GM23338 (cell line): ENCODE results near the gene FARP1. TPM values are rescaled to one million over a fixed set of nuclear protein-coding genes. Genes with fewer than 3 reads are reported as not detected.

Experiments used
- ATAC-seq: fragments of 200-7000 bp; cut with Tn5 transposase; 3 replicates; pipeline ENCODE4 v1.9.1; 2020
- DNase-seq: peaks from one replicate; pipeline ENCODE4 v3.0.0-alpha.2; 2015; ENCODE audit warnings: low spot score
- H2AFZ ChIP-seq: fragments of 200-600 bp; sonication (generic); 2 replicates; pipeline ENCODE4 v1.8.0; 2016; ENCODE audit warnings: antibody characterized with exemption, mild to moderate bottlenecking, moderate library complexity
- H3F3A ChIP-seq: fragments of 200-600 bp; sonication (generic); replicated peaks from 2 replicates; pipeline ENCODE4 v1.8.0; 2017; ENCODE audit warnings: antibody characterized with exemption, mixed run types, low read depth
- H3K27ac ChIP-seq: fragments of 200-600 bp; sonication (generic); 2 replicates; pipeline ENCODE4 v1.6.1; 2016; ENCODE audit warnings: low read depth
- H3K27me3 ChIP-seq: fragments of 200-600 bp; sonication (generic); 2 replicates; pipeline ENCODE4 v1.8.0; 2016; ENCODE audit warnings: mild to moderate bottlenecking, mixed run types, moderate library complexity; ENCODE audit not compliant: insufficient read depth
- H3K36me3 ChIP-seq: fragments of 200-600 bp; sonication (generic); 2 replicates; pipeline ENCODE4 v1.8.0; 2016; ENCODE audit warnings: mild to moderate bottlenecking; ENCODE audit not compliant: insufficient read depth
- H3K4me1 ChIP-seq: fragments of 200-600 bp; sonication (generic); 2 replicates; pipeline ENCODE4 v1.8.0; 2016; ENCODE audit warnings: mild to moderate bottlenecking, moderate library complexity; ENCODE audit not compliant: insufficient read depth
- H3K4me2 ChIP-seq: fragments of 200-600 bp; sonication (generic); 2 replicates; pipeline ENCODE4 v1.7.1; 2017; ENCODE audit warnings: mixed run types
- H3K4me3 ChIP-seq: fragments of 200-600 bp; sonication (generic); 2 replicates; pipeline ENCODE4 v1.6.1; 2016; ENCODE audit warnings: mixed run types
- H3K79me2 ChIP-seq: fragments of 200-600 bp; sonication (generic); replicated peaks from 2 replicates; pipeline ENCODE4 v1.8.0; 2017; ENCODE audit warnings: mild to moderate bottlenecking; ENCODE audit not compliant: insufficient read depth
- H3K9me2 ChIP-seq: fragments of 200-600 bp; sonication (generic); 2 replicates; pipeline ENCODE4 v1.8.0; 2017; ENCODE audit not compliant: insufficient read depth
- H4K20me1 ChIP-seq: fragments of 200-600 bp; sonication (generic); replicated peaks from 2 replicates; pipeline ENCODE4 v1.8.0; 2017; ENCODE audit warnings: mild to moderate bottlenecking; ENCODE audit not compliant: insufficient read depth
- H3K27ac Mint-ChIP-seq: 2 replicates; pipeline ENCODE4 v1.8.0; 2020; ENCODE audit warnings: inconsistent platforms, mild to moderate bottlenecking, moderate library complexity, mixed read lengths
- H3K27me3 Mint-ChIP-seq: 3 replicates; pipeline ENCODE4 v1.8.0; 2022; ENCODE audit warnings: low read depth, mild to moderate bottlenecking, moderate library complexity, mixed read lengths, inconsistent platforms; ENCODE audit not compliant: insufficient read depth, poor library complexity
- H3K36me3 Mint-ChIP-seq: 3 replicates; pipeline ENCODE4 v1.8.0; 2021; ENCODE audit warnings: low read depth, mild to moderate bottlenecking, inconsistent platforms, moderate library complexity, mixed read lengths
- H3K4me1 Mint-ChIP-seq: 3 replicates; pipeline ENCODE4 v1.8.0; 2020; ENCODE audit warnings: mild to moderate bottlenecking, inconsistent platforms, mixed read lengths
- H3K4me3 Mint-ChIP-seq: 3 replicates; pipeline ENCODE4 v1.8.0; 2021; ENCODE audit warnings: moderate library complexity, mild to moderate bottlenecking, inconsistent platforms, mixed read lengths
- H3K9me3 Mint-ChIP-seq: 3 replicates; pipeline ENCODE4 v1.8.0; 2020; ENCODE audit warnings: moderate library complexity, mild to moderate bottlenecking, inconsistent platforms, mixed read lengths
- CREB1 ChIP-seq: fragments of 250-450 bp; sonication (Bioruptor Pico); IDR thresholded peaks from 2 replicates; pipeline ENCODE4 v1.5.0; 2020; ENCODE audit warnings: low read depth, mild to moderate bottlenecking, moderate library complexity
- EZH2 ChIP-seq: fragments of 200-600 bp; sonication (generic); IDR thresholded peaks from one replicate; pipeline ENCODE4 v1.8.0; 2017; ENCODE audit warnings: antibody characterized with exemption, mild to moderate bottlenecking, low read depth; ENCODE audit not compliant: unreplicated experiment
- EZH2phosphoT487 ChIP-seq: fragments of 200-600 bp; sonication (generic); IDR thresholded peaks from one replicate; pipeline ENCODE4 v1.8.1; 2018; ENCODE audit warnings: antibody characterized with exemption; ENCODE audit not compliant: unreplicated experiment
- JUNB ChIP-seq: IDR thresholded peaks from one replicate; pipeline ENCODE4 v1.6.1; 2016; ENCODE audit warnings: antibody characterized with exemption; ENCODE audit not compliant: unreplicated experiment
- NANOG ChIP-seq: IDR thresholded peaks from 2 replicates; pipeline ENCODE4 v1.6.1; 2016; ENCODE audit warnings: antibody characterized with exemption, borderline replicate concordance
- POLR2AphosphoS5 ChIP-seq: IDR thresholded peaks from 2 replicates; pipeline ENCODE4 v1.6.1; 2016; ENCODE audit warnings: antibody characterized with exemption, low read depth
- STAT1 ChIP-seq: IDR thresholded peaks from one replicate; pipeline ENCODE4 v1.6.1; 2016; ENCODE audit warnings: antibody characterized with exemption; ENCODE audit not compliant: unreplicated experiment
- ZNF114 ChIP-seq: fragments of 250-450 bp; sonication (Bioruptor Pico); IDR thresholded peaks from 2 replicates; pipeline ENCODE4 v1.5.0; 2020; ENCODE audit warnings: mild to moderate bottlenecking, moderate library complexity
- ZNF331 ChIP-seq: fragments of 250-450 bp; sonication (Bioruptor Pico); IDR thresholded peaks from 2 replicates; pipeline ENCODE4 v1.5.0; 2020; ENCODE audit warnings: low read depth, mild to moderate bottlenecking, moderate library complexity
- polyA plus RNA-seq: library from polyadenylated mRNA; unstranded; fragments of >200 nt; fragmentation: Nextera tagmentation; extraction: Ambion mirVana; gene quantifications from 2 replicates; pipeline ENCODE4 v1.2.1, GENCODE V29; 2016
- total RNA-seq: library from RNA; depleted of rRNA; stranded (reverse); fragments of >200 nt; shearing (Covaris generic); gene quantifications from 2 replicates; pipeline ENCODE4 v1.2.3, GENCODE V29; 2014
- TF ChIP-seq, protein P1 (sequence below): IDR thresholded peaks from one replicate; pipeline ENCODE4 v1.6.1; 2018; ENCODE audit warnings: antibody characterized with exemption; ENCODE audit not compliant: unreplicated experiment
- TF ChIP-seq, protein P2 (sequence below): fragments of 250-450 bp; sonication (Bioruptor Pico); IDR thresholded peaks from 2 replicates; pipeline ENCODE4 v1.5.0; 2020; ENCODE audit warnings: mild to moderate bottlenecking, moderate library complexity

FARP1 gene
- total and polyA plus RNA-seq, 2 experiments from 2014 or later = 53.6 to 82.5 TPM

DNA sequence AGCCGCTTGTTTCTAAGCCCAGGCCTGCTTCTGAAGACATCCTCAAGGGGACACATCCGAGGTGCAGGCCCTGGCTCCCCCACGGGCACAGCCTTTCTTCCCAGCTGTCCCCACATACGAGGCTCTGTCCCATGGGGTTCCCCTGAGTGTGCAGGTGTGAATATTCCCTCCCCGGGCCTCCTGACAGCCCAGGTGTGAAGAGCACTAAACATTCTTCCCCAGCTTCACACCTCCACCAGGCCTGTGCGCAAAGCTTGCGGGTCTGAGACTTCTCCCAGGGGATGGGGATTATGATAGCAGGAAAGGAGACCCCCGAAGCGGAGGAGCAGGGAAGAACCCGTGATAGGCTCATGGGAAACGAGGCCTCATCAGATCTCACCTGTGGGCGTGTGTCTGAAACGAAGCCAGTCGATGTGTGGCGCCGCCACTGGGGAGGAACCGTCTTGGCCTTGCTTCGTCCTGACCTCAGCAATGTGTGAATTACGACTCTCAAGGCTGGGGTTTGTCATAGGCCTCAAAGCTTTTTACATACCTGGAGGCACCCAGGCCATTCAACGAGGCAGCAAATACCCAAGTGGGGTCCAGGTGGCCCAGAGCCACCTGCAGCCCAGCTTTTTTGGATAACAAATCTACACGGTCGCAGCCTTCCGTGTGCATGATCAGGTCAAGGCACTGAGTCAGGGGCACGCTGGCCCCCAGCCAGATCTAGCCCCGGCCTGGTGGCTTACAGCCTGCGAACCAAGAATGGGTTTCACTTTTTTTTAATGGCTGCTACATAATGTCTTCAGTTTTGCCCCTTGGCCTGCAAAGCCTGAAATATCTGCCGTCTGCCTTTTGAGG lies 299.7 kb downstream of the FARP1 start (continued):
- TF ChIP-seq, protein P1, sequence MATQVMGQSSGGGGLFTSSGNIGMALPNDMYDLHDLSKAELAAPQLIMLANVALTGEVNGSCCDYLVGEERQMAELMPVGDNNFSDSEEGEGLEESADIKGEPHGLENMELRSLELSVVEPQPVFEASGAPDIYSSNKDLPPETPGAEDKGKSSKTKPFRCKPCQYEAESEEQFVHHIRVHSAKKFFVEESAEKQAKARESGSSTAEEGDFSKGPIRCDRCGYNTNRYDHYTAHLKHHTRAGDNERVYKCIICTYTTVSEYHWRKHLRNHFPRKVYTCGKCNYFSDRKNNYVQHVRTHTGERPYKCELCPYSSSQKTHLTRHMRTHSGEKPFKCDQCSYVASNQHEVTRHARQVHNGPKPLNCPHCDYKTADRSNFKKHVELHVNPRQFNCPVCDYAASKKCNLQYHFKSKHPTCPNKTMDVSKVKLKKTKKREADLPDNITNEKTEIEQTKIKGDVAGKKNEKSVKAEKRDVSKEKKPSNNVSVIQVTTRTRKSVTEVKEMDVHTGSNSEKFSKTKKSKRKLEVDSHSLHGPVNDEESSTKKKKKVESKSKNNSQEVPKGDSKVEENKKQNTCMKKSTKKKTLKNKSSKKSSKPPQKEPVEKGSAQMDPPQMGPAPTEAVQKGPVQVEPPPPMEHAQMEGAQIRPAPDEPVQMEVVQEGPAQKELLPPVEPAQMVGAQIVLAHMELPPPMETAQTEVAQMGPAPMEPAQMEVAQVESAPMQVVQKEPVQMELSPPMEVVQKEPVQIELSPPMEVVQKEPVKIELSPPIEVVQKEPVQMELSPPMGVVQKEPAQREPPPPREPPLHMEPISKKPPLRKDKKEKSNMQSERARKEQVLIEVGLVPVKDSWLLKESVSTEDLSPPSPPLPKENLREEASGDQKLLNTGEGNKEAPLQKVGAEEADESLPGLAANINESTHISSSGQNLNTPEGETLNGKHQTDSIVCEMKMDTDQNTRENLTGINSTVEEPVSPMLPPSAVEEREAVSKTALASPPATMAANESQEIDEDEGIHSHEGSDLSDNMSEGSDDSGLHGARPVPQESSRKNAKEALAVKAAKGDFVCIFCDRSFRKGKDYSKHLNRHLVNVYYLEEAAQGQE = no peak
- no peak for TF ChIP-seq ZNF331

DNA sequence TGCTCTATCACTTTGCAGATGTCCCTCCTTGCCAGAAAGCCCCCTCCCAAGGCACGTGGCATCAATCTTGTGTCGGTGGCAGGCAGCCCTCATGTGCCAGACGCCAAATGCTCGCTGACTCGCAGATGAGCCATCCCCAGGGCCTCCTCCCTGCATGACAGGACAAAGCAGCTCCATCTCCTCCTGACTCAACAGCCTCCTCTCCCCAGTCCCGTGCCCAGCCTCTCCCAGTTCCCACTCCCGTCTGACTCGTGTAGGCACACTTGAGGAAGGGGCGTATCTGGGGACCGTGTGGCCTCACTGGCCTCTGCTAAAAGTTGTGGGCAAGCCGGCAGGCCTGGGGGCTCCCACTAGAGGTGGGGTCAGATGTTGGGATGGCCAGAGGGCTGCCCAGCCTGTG lies 300.4 kb downstream of the FARP1 start:
- H3K4me2 ChIP-seq = no peak overlapping the region
- H3F3A ChIP-seq = no peaks in the 10 kb centered on the region
- H3K4me3 ChIP-seq = no peak overlapping the region
- H3K27me3 ChIP-seq = no peaks in the 10 kb centered on the region
- H2AFZ ChIP-seq = no peak overlapping the region
- Mint-ChIP-seq H3K9me3 (no peaks in the 10 kb centered on the region; the same call in 2 of the 3 replicates), H3K4me1 (peaks cover 12% of the 10 kb centered on the region), H3K4me3 (no peak overlapping the region), H3K27ac (peak overlapping the region; percentile 59; the same call in 1 of the 2 replicates), H3K36me3 (peaks cover 30% of the 10 kb centered on the region), H3K27me3 (peaks cover 29% of the 10 kb centered on the region)
- H3K27ac ChIP-seq = no peak overlapping the region
- ATAC-seq (no peak), DNase-seq (no peak)
- no peaks in the 10 kb centered on the region for H4K20me1 ChIP-seq
- H3K36me3 ChIP-seq = 0 out of 2 replicates have a peak, but pooled peaks cover 4% of the 10 kb centered on the region
- no peaks in the 10 kb centered on the region for H3K79me2 ChIP-seq
- no peaks in the 10 kb centered on the region for H3K9me2 ChIP-seq
- peaks cover 5% of the 10 kb centered on the region for H3K4me1 ChIP-seq
- TF ChIP-seq EZH2phosphoT487 (no peak), POLR2AphosphoS5 (no peak), NANOG (no peak), STAT1 (no peak), ZNF114 (CRISPR knock-in tag) (no peak), JUNB (no peak), CREB1 (no peak), EZH2 (no peak), ZNF331 (no peak)
- TF ChIP-seq, protein P2, sequence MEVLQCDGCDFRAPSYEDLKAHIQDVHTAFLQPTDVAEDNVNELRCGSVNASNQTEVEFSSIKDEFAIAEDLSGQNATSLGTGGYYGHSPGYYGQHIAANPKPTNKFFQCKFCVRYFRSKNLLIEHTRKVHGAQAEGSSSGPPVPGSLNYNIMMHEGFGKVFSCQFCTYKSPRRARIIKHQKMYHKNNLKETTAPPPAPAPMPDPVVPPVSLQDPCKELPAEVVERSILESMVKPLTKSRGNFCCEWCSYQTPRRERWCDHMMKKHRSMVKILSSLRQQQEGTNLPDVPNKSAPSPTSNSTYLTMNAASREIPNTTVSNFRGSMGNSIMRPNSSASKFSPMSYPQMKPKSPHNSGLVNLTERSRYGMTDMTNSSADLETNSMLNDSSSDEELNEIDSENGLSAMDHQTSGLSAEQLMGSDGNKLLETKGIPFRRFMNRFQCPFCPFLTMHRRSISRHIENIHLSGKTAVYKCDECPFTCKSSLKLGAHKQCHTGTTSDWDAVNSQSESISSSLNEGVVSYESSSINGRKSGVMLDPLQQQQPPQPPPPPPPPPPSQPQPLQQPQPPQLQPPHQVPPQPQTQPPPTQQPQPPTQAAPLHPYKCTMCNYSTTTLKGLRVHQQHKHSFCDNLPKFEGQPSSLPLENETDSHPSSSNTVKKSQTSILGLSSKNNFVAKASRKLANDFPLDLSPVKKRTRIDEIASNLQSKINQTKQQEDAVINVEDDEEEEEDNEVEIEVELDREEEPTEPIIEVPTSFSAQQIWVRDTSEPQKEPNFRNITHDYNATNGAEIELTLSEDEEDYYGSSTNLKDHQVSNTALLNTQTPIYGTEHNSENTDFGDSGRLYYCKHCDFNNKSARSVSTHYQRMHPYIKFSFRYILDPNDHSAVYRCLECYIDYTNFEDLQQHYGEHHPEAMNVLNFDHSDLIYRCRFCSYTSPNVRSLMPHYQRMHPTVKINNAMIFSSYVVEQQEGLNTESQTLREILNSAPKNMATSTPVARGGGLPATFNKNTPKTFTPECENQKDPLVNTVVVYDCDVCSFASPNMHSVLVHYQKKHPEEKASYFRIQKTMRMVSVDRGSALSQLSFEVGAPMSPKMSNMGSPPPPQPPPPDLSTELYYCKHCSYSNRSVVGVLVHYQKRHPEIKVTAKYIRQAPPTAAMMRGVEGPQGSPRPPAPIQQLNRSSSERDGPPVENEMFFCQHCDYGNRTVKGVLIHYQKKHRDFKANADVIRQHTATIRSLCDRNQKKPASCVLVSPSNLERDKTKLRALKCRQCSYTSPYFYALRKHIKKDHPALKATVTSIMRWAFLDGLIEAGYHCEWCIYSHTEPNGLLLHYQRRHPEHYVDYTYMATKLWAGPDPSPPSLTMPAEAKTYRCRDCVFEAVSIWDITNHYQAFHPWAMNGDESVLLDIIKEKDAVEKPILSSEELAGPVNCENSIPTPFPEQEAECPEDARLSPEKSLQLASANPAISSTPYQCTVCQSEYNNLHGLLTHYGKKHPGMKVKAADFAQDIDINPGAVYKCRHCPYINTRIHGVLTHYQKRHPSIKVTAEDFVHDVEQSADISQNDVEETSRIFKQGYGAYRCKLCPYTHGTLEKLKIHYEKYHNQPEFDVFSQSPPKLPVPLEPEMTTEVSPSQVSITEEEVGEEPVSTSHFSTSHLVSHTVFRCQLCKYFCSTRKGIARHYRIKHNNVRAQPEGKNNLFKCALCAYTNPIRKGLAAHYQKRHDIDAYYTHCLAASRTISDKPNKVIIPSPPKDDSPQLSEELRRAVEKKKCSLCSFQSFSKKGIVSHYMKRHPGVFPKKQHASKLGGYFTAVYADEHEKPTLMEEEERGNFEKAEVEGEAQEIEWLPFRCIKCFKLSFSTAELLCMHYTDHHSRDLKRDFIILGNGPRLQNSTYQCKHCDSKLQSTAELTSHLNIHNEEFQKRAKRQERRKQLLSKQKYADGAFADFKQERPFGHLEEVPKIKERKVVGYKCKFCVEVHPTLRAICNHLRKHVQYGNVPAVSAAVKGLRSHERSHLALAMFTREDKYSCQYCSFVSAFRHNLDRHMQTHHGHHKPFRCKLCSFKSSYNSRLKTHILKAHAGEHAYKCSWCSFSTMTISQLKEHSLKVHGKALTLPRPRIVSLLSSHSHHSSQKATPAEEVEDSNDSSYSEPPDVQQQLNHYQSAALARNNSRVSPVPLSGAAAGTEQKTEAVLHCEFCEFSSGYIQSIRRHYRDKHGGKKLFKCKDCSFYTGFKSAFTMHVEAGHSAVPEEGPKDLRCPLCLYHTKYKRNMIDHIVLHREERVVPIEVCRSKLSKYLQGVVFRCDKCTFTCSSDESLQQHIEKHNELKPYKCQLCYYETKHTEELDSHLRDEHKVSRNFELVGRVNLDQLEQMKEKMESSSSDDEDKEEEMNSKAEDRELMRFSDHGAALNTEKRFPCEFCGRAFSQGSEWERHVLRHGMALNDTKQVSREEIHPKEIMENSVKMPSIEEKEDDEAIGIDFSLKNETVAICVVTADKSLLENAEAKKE = no peak
- TF ChIP-seq, protein P1 = no peak
